IPS-NIHi7 (cell line): ENCODE data around the gene ANKRD13D.
A peak's percentile ranks its signal among the peaks of the same experiment; 100 is the strongest.

Experiments
- DNase-seq: peaks from one replicate; pipeline ENCODE4 v3.0.0; 2012; ENCODE audit warnings: mixed read lengths; ENCODE audit errors: extremely low spot score

Gene ANKRD13D

GRCh38 chr11:67273260-67273990 lies 15.7 kb upstream of the ANKRD13D start:
- no peak for DNase-seq

- DNase-seq: no peak
These were observed 14.1 kb upstream of the ANKRD13D start for GRCh38 chr11:67274768-67275605.

DNA sequence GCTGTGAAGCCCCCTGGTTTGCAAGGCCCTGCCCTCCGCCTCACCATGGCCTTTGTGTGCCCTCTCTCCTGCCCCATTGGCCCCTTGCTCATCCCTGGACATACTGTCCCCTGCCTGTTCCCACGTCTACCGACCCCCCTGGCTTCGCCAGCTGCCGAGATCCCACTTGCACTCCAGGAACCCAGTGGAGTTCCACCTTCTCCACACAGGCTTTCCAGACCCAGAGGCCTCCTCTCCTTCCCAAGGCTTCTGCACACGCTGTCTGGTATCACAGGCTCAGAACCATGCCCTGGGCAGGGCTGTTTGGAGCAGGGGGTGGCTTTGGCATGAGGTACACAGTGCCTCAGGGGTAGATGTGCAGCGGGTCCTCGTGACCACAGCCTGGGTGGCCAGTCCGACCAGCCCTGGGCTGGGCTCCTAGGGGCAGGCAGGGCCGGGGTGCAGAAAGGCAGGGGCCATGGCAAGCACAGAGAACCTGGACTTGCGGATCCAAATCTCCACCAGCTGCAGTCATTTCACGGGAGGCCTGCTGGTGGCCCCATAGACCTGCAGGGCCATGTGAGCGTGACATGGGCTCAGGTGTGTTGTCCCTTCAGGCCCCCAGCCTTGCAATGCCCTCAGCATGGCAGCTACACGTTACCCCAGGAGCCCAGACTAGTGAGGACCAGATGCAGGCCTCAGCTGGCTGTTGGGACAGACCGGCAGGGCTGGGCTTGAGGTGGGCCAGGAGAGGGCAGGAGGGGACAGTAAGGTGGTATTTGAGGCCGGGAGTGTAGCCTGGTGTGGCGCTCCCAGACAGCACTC lies 13.3 kb upstream of the ANKRD13D start:
- no peak for DNase-seq

- peak; percentile 45 for DNase-seq
These were observed 12.3 kb upstream of the ANKRD13D start for GRCh38 chr11:67276781-67277230.

GRCh38 chr11:67277231-67277961 lies 11.7 kb upstream of the ANKRD13D start:
- peak; percentile 82 for DNase-seq

DNA sequence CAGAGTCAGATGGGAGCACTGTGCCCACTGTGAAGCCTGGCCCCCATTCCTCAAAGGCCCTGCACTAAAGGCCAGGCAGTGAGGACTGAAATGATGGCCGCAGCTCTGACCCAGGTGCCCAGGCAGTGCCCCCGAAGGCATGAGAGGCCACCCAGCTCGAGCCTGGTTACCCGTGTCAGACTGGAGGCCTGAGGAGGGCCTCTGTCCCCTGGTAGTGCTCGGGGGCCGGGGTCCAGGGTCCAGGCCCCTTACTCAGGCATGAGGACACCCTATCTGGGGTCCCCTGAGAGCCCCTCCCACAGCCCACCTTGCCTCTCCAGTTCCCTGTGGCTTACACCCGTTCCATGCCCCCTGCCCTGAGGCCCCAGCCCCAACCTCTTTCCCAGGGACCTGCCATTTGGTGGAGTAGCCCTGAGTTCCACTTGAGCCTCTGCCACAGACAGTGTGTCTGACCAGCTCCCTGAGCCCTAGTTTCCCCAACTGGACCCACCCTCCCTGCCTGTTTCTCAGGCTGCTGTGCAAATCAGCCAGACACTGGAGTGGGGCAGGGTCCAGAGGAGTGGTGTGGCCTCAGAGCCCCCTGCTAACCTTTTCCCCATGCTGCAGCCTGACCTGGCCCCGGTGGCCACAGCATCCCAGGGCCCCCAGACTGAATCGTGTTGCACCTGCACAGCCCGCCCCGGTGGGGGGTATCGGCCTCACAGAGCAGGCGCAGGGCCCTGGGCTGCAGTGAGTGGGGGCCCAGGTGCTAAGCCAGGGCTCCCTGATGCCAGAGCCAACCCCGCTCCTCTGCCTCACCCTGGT lies 10.8 kb upstream of the ANKRD13D start:
- DNase-seq: no peak

DNA sequence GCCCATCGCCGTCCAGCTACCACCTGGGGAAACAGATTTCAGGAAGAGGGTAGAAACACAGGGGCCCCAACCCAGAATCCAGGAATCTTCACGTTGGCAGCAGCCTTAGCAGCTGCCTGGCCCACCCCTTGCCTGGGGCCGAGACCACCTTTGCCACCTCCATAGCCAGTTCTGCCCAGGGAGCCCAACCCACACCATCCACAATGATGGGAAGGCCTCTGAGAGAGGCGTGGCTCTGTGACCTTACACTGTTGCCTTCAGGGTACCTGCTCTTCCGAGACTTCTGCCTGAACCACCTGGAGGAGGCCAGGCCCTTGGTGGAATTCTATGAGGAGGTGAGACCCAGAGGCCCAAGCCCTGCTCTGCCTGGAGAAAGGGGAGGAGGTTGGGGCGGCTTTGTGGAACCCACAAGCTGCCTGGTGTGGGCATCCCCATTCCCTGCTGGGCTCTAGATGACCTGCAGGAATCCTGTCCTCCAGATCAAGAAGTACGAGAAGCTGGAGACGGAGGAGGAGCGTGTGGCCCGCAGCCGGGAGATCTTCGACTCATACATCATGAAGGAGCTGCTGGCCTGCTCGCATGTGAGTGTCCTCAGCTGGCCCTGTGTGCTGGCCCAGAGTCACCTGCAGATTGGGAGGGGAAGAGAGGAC lies 10.0 kb upstream of the ANKRD13D start:
- DNase-seq: no peak

- DNase-seq: no peak
These were observed 9.3 kb upstream of the ANKRD13D start for GRCh38 chr11:67279589-67280340.

GRCh38 chr11:67280341-67280787 lies 8.7 kb upstream of the ANKRD13D start:
- DNase-seq: no peak

GRCh38 chr11:67280788-67281551 lies 8.1 kb upstream of the ANKRD13D start:
- no peak for DNase-seq

GRCh38 chr11:67281552-67282150 lies 7.5 kb upstream of the ANKRD13D start:
- no peak for DNase-seq

DNA sequence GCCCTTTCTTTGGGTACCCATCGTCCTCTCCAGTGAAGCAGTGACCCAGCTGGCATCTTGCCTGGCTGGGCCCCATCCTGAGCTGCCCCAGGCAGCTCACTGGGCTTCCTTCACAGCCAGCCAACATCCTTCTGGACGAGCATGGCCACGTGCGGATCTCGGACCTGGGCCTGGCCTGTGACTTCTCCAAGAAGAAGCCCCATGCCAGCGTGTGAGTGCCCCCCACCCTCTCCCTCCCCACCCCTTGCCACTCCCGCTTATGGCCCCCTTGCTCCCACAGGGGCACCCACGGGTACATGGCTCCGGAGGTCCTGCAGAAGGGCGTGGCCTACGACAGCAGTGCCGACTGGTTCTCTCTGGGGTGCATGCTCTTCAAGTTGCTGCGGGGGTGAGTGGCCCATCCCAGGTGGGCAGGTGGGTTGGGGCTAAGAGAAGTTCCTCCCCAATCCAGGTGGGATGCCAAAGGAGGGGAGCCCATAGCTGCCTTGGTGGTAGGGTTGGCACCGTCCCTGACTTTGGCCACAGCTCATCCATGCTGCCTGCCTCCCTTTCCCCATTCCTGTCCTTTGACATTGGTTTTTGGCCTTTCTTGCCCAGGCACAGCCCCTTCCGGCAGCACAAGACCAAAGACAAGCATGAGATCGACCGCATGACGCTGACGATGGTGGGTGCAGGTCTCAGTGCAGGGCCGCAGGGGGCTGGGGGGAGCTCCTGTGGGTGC lies 6.8 kb upstream of the ANKRD13D start:
- DNase-seq: no peak

GRCh38 chr11:67282876-67283371 lies 6.2 kb upstream of the ANKRD13D start:
- DNase-seq: no peak

GRCh38 chr11:67283481-67283963 lies 5.6 kb upstream of the ANKRD13D start:
- DNase-seq: no peak

GRCh38 chr11:67284811-67285540 lies 4.1 kb upstream of the ANKRD13D start:
- no peak for DNase-seq
